ENCODE data around the gene SCAMP3.
"Not testable (repeated sequence)": the region's sequence is repeated elsewhere in the genome, so short reads cannot be mapped to it uniquely, and the experiment has no call there.

The SCAMP3 gene

GRCh38 chr1:155254228-155254713 is 7.9 kb downstream of the SCAMP3 start:
- DNase-seq: no peak

GRCh38 chr1:155253797-155254196 is 8.4 kb downstream of the SCAMP3 start:
- DNase-seq: no peak

GRCh38 chr1:155253208-155253607 is 9.0 kb downstream of the SCAMP3 start:
- DNase-seq: no peak

- no peak for DNase-seq
Observed at GRCh38 chr1:155251566-155251965, 10.6 kb downstream of the SCAMP3 start.

- DNase-seq: peak; percentile 90
Observed at GRCh38 chr1:155250633-155251449, 11.3 kb downstream of the SCAMP3 start.

GRCh38 chr1:155250246-155250632 is 11.9 kb downstream of the SCAMP3 start:
- no peak for DNase-seq

GRCh38 chr1:155247667-155248553 is 14.2 kb downstream of the SCAMP3 start:
- DNase-seq: no peak

GRCh38 chr1:155246796-155247195 is 15.4 kb downstream of the SCAMP3 start:
- not testable (repeated sequence) for DNase-seq

GRCh38 chr1:155245163-155245524 is 17.0 kb downstream of the SCAMP3 start:
- DNase-seq: no peak

GRCh38 chr1:155244368-155245162 is 17.6 kb downstream of the SCAMP3 start:
- DNase-seq: peak; percentile 96

- DNase-seq: no peak
Observed at GRCh38 chr1:155242805-155243358, 19.3 kb downstream of the SCAMP3 start.

GRCh38 chr1:155241841-155242264 is 20.3 kb downstream of the SCAMP3 start:
- no peak for DNase-seq

- DNase-seq: peak; percentile 72
Observed at GRCh38 chr1:155241069-155241679, 21.0 kb downstream of the SCAMP3 start.

GRCh38 chr1:155236451-155236850 is 25.7 kb downstream of the SCAMP3 start:
- no peak for DNase-seq

GRCh38 chr1:155235375-155235774 is 26.8 kb downstream of the SCAMP3 start:
- peak; percentile 23 for DNase-seq

GRCh38 chr1:155233502-155233901 is 28.7 kb downstream of the SCAMP3 start:
- not testable (repeated sequence) for DNase-seq

- DNase-seq: not testable (repeated sequence)
Observed at GRCh38 chr1:155232001-155232978, 29.9 kb downstream of the SCAMP3 start.

GRCh38 chr1:155231302-155231701 is 30.9 kb downstream of the SCAMP3 start:
- DNase-seq: not testable (repeated sequence)

- no peak for DNase-seq
Observed at GRCh38 chr1:155228096-155228427, 34.1 kb downstream of the SCAMP3 start.

GRCh38 chr1:155227261-155228095 is 34.7 kb downstream of the SCAMP3 start:
- DNase-seq: peak; percentile 98
